Body of pancreas (tissue), 4 donors: Measurements from ENCODE around the gene FARS2. TPM values are rescaled to one million over a fixed set of nuclear protein-coding genes. Genes with fewer than 3 reads are reported as not detected.

ENCODE experiments used
- ATAC-seq: fragments of 150-250 bp; one replicate; pipeline ENCODE4 v1.9.1; 2016
- DNase-seq, 4 donors: peaks; one replicate each; pipeline ENCODE4 v3.0.0-alpha.2; 2019
- H3K27ac ChIP-seq, 4 donors: fragments of 200-600 bp; sonication (generic); 1 replicate in 3 of 4; 2 replicates in 1 of 4; pipeline versions ENCODE4 v1.5.1 to v1.6.1; 2016 to 2019; ENCODE audit warnings: mild to moderate bottlenecking in 1 of 4, mixed read lengths in 1 of 4, moderate library complexity in 1 of 4
- H3K27me3 ChIP-seq, 2 donors: fragments of 200-600 bp; sonication (generic); one replicate each; pipeline ENCODE4 v1.6.0; 2016; ENCODE audit warnings: mild to moderate bottlenecking in 1 of 2
- H3K36me3 ChIP-seq, 2 donors: fragments of 200-600 bp; sonication (generic); replicated peaks in 1 of 2; 2 replicates each; pipeline ENCODE4 v1.5.1; 2016; ENCODE audit warnings: low read depth in 2 of 2; ENCODE audit not compliant: insufficient read depth in 1 of 2
- H3K4me1 ChIP-seq: fragments of 200-600 bp; sonication (generic); one replicate; pipeline ENCODE4 v1.6.0; 2016
- H3K4me3 ChIP-seq, 2 donors: fragments of 200-600 bp; sonication (generic); 1 replicate in 1 of 2; 2 replicates in 1 of 2; pipeline ENCODE4 v1.5.1; 2016 to 2019
- H3K9me3 ChIP-seq, 3 donors: fragments of 200-600 bp; sonication (generic); 1 replicate in 2 of 3; 2 replicates in 1 of 3; pipeline ENCODE4 v1.5.1; 2016
- POLR2A ChIP-seq, 3 donors: fragments of 450-650 bp; IDR thresholded peaks; one replicate each; pipeline ENCODE4 v1.6.1; 2016; ENCODE audit warnings: antibody characterized with exemption in 3 of 3, mild to moderate bottlenecking in 2 of 3
- WGBS, 2 donors: methylation state at CpG; one replicate each; pipeline ENCODE4 v1.1.5; 2017; 5-methylcytosine and 5-hydroxymethylcytosine counted together
- intact Hi-C: fragments of 100-400 bp; cut with DNase I; formaldehyde crosslinking; loops from one replicate; pipeline ENCODE4 v1.15.1; 2023
- total RNA-seq, 2 donors: library from RNA; depleted of rRNA; stranded (reverse); fragments of >200 nt; gene quantifications; one replicate each; pipeline ENCODE4 v1.1.0, GENCODE V29; 2016
- TF ChIP-seq, protein P1 (sequence below), 7 experiments: fragments of 450-650 bp in 4 of 7; fragments of 200-600 bp in 3 of 7; sonication (generic) in 3 of 7; IDR thresholded peaks; one replicate each; pipeline ENCODE4 v1.5.1; 2016 to 2019; ENCODE audit warnings: antibody characterized with exemption in 7 of 7

The FARS2 gene
- total RNA-seq = 1 to 10 TPM; 6.5 to 9.6 TPM

DNA sequence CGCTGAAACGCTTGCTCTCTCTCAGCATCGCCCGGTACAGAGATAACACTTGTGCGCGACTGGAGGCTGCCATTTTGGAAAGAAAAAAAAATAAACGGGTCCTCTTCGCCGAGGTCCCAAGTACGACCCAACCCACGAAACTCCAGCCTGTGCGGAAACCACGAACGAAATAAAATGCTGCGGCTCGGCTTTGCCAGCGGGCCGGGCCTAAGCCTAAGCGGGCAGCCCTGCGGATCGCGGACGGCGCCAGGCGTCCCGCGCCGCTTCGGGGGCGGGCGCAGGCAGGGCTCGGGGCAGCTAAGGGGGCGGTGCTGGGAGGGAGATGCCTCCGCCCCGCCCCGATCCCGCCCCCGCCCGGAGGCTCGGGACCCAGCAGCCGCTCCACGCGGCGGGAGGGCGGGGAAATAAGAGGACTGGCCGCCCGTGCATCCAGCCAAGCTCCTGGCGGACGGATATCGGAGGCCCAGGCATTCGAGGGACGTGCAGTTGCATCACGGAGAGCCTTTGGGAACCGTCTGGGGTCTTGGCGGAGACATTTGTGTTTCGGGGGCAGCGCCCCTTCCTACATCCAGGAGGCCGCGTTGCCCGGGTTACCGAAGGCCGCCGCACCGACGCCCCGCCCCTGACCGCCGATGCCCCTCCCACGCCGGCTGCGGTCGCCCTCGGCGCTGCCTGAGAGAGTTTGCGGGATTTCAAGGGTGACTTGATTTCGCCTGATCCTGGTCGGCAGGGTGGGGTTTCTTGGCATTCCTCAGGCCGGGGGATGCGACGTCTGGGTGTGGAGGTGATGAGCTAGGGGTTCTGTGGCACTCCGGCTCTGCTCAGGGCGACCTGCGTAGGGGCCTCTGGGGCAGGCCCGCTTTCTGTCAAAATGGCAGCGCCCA, at the start of gene FARS2, which contains the start of gene LYRM4:
TSS of gene FARS2 (plus strand) at position 853 of the 884 bp plus-strand sequence.
TSS of gene LYRM4 (minus strand) at position 290 of the 884 bp plus-strand sequence. CDS start at position 73, 217 bp downstream.
- Histone ChIP-seq H3K4me3 (peak within 1 kb of the TSS; percentile 59 to 98), H3K27ac (peak within 1 kb of the TSS; percentile 89 to 99 (median 98)), H3K36me3 (no peaks in the 10 kb centered on the region), H3K9me3 (no peaks in the 10 kb centered on the region), H3K27me3 (no peaks in the 10 kb centered on the region), H3K4me1 (peaks cover 18% of the 10 kb centered on the region)
- DNase-seq = peak; percentile 84 to 94 (median 89)
- intact Hi-C loops = no loop called here
- 0 to 1% methylated on average over 6 to 77 of the region's 85 CpGs for WGBS, 2 donors
- peak; percentile 95 for ATAC-seq
- TF ChIP-seq, protein P1, sequence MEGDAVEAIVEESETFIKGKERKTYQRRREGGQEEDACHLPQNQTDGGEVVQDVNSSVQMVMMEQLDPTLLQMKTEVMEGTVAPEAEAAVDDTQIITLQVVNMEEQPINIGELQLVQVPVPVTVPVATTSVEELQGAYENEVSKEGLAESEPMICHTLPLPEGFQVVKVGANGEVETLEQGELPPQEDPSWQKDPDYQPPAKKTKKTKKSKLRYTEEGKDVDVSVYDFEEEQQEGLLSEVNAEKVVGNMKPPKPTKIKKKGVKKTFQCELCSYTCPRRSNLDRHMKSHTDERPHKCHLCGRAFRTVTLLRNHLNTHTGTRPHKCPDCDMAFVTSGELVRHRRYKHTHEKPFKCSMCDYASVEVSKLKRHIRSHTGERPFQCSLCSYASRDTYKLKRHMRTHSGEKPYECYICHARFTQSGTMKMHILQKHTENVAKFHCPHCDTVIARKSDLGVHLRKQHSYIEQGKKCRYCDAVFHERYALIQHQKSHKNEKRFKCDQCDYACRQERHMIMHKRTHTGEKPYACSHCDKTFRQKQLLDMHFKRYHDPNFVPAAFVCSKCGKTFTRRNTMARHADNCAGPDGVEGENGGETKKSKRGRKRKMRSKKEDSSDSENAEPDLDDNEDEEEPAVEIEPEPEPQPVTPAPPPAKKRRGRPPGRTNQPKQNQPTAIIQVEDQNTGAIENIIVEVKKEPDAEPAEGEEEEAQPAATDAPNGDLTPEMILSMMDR (IDR thresholded peaks at IDR 0.05) = peak in 4 of 7 experiments; percentile 7 to 77 (median 45)
- TF ChIP-seq POLR2A (IDR thresholded peaks at IDR 0.05) = peak in 1 of 3 donors; percentile 68

DNA sequence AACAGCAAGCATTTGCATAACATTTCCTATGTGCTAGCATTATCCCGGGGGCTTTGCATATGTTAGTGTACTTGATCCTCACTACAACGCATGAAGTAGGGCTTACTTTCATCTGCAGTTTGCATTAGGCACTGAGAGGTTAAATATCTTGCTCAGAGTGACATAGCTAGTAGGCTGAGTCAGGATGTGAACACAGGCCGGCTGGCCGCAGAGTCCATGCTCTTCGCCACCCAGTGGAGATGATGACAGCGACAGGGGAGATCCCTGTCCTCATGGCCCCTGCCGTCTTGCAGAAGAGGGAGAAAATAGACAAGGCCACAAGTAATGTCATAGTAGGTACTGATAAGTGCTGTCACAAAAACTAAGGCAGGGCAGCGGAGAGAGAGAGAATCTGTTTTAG, 47.5 kb upstream of the FARS2 start:
- intact Hi-C loops = no loop called here

DNA sequence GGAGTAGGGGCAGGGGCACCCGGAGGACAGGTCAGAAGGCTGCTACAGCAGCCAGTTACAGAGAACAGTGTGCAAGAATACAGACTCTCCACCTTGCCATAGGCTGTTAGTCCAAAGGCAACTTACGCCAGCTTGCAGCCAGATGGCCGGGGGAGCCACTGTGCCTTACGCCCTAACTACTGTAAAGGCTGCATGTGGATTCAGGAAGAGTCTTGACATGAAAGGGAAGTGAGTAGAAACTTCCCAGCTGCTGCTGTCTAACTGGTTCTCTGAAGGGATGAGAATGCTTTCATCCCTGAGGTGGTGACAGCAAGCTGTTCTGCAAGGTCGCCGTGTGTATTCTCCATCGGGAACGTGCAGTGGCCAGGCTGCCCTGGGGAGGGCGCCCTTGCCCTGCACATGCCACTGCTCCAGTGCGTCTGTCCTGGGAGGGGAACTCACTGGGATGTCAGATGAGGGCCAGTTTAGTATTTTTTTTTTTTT, 46.7 kb upstream of the FARS2 start:
- intact Hi-C loops = no loop called here
- Histone ChIP-seq H3K36me3 (peaks cover 0 to 3% of the 10 kb centered on the region in 2 donors), H3K4me3 (no peak overlapping the region), H3K9me3 (no peaks in the 10 kb centered on the region), H3K27ac (no peak overlapping the region), H3K4me1 (no peaks in the 10 kb centered on the region), H3K27me3 (no peaks in the 10 kb centered on the region)
- 66 to 77% methylated on average over 10 of the region's 10 CpGs for WGBS, 2 donors
- peak in 2 of 4 donors; percentile 14 to 22 for DNase-seq
- TF ChIP-seq, protein P1 (IDR thresholded peaks at IDR 0.05) = peak in 4 of 7 experiments; percentile 21 to 32 (median 29)
- TF ChIP-seq POLR2A (IDR thresholded peaks at IDR 0.05) = no peak
- no peak for ATAC-seq

More for the DNA sequence above, 47.5 kb upstream of the FARS2 start:
- DNase-seq = no peak
- Histone ChIP-seq H3K36me3 (peaks cover 0 to 3% of the 10 kb centered on the region in 2 donors), H3K9me3 (no peaks in the 10 kb centered on the region), H3K4me1 (no peaks in the 10 kb centered on the region), H3K27me3 (no peaks in the 10 kb centered on the region), H3K4me3 (no peak overlapping the region), H3K27ac (no peak overlapping the region)
- WGBS, 2 donors = 88 to 89% methylated on average over 6 to 8 of the region's 8 CpGs
- no peak for ATAC-seq
- no peak for TF ChIP-seq POLR2A (IDR thresholded peaks at IDR 0.05)
- TF ChIP-seq, protein P1 (IDR thresholded peaks at IDR 0.05) = no peak

DNA sequence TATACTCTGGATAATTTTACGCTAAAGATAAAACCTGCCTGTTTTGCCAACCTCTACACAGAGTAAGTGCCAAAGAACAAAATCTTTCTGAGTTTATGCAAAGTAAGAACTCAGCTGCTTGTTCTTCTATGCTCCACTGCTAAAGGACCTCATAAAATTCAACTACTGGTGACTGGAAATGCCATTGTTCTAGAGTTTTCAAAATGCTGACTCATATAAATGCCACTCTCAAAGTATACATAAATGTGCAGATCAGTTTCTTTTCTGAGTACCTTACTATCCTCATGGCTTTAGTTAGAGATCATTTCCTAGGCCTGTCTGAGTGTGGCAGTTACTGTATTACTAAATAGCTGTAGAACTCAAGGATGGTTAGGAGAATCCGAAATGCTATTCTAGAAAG, 46.2 kb upstream of the FARS2 start:
- H3K4me1 ChIP-seq = no peaks in the 10 kb centered on the region
- no peak overlapping the region for H3K27ac ChIP-seq
- intact Hi-C loops = no loop called here
- DNase-seq = no peak
- H3K4me3 ChIP-seq = no peak overlapping the region
- 87 to 90% methylated on average over 2 of the region's 2 CpGs for WGBS, 2 donors
- no peak for TF ChIP-seq POLR2A (IDR thresholded peaks at IDR 0.05)
- TF ChIP-seq, protein P1 (IDR thresholded peaks at IDR 0.05) = no peak
- ATAC-seq = no peak
- no peaks in the 10 kb centered on the region for H3K9me3 ChIP-seq
- H3K36me3 ChIP-seq = peaks cover 0 to 3% of the 10 kb centered on the region in 2 donors
- no peaks in the 10 kb centered on the region for H3K27me3 ChIP-seq
